Nephron progenitor cell (in vitro differentiated cells): Measurements from ENCODE around the gene ESAM.
A peak's percentile ranks its signal among the peaks of the same experiment; 100 is the strongest.

Experiments used
- DNase-seq: peaks from one replicate; pipeline ENCODE4 v3.0.0; 2021
- H3K27ac Mint-ChIP-seq: 2 replicates; pipeline ENCODE4 v1.8.0; 2021; ENCODE audit warnings: mild to moderate bottlenecking, moderate library complexity, mixed read lengths
- H3K27me3 Mint-ChIP-seq: 2 replicates; pipeline ENCODE4 v1.8.0; 2021; ENCODE audit warnings: mild to moderate bottlenecking, low read depth, mixed read lengths; ENCODE audit not compliant: poor library complexity
- H3K36me3 Mint-ChIP-seq: 2 replicates; pipeline ENCODE4 v1.8.0; 2021; ENCODE audit warnings: low read depth, mixed read lengths
- H3K4me1 Mint-ChIP-seq: 2 replicates; pipeline ENCODE4 v1.8.0; 2021; ENCODE audit warnings: mixed read lengths
- H3K4me3 Mint-ChIP-seq: 2 replicates; pipeline ENCODE4 v1.8.0; 2021; ENCODE audit warnings: mild to moderate bottlenecking, moderate library complexity, mixed read lengths
- H3K9me3 Mint-ChIP-seq: 2 replicates; pipeline ENCODE4 v1.8.0; 2021; ENCODE audit warnings: mild to moderate bottlenecking, moderate library complexity, mixed read lengths
- CTCF ChIP-seq: fragments of 200-600 bp; sonication (generic); IDR thresholded peaks from 2 replicates; pipeline ENCODE4 v1.5.0; 2021; ENCODE audit warnings: antibody characterized with exemption

Gene ESAM

GRCh38 chr11:124768914-124769313, 6.8 kb upstream of the ESAM start:
- TF ChIP-seq CTCF: no peak
- Mint-ChIP-seq H3K9me3 (no peaks in the 10 kb centered on the region), H3K36me3 (peaks cover 62% of the 10 kb centered on the region), H3K27me3 (no peaks in the 10 kb centered on the region), H3K4me1 (peaks cover 9% of the 10 kb centered on the region), H3K27ac (no peak overlapping the region), H3K4me3 (no peak overlapping the region)
- DNase-seq: no peak

GRCh38 chr11:124766156-124766555, 4.1 kb upstream of the ESAM start:
- no peak overlapping the region for H3K4me3 Mint-ChIP-seq
- TF ChIP-seq CTCF: no peak
- peaks cover 28% of the 10 kb centered on the region for H3K4me1 Mint-ChIP-seq
- no peak overlapping the region for H3K27ac Mint-ChIP-seq
- H3K9me3 Mint-ChIP-seq: no peaks in the 10 kb centered on the region
- H3K27me3 Mint-ChIP-seq: peaks cover 21% of the 10 kb centered on the region
- peaks cover 39% of the 10 kb centered on the region for H3K36me3 Mint-ChIP-seq
- no peak for DNase-seq

GRCh38 chr11:124763156-124763947, 1.3 kb upstream of the ESAM start:
- Mint-ChIP-seq H3K27ac (no peak overlapping the region), H3K9me3 (no peaks in the 10 kb centered on the region), H3K4me3 (peak overlapping the region; percentile 83), H3K4me1 (peaks cover 46% of the 10 kb centered on the region), H3K36me3 (peaks cover 21% of the 10 kb centered on the region), H3K27me3 (peaks cover 49% of the 10 kb centered on the region)
- DNase-seq: peak; percentile 94
- peak; percentile 74 for TF ChIP-seq CTCF

- Mint-ChIP-seq H3K4me1 (peaks cover 48% of the 10 kb centered on the region), H3K36me3 (peaks cover 19% of the 10 kb centered on the region), H3K4me3 (peak overlapping the region; percentile 83), H3K9me3 (no peaks in the 10 kb centered on the region), H3K27me3 (peaks cover 56% of the 10 kb centered on the region), H3K27ac (no peak overlapping the region)
- peak; percentile 59 for DNase-seq
- no peak for TF ChIP-seq CTCF
Measured at GRCh38 chr11:124762624-124763155, 600 bp upstream of the ESAM start.

- H3K27ac Mint-ChIP-seq: no peak overlapping the region
- H3K4me1 Mint-ChIP-seq: peaks cover 48% of the 10 kb centered on the region
- peak overlapping the region; percentile 36 for H3K4me3 Mint-ChIP-seq
- TF ChIP-seq CTCF: no peak
- H3K36me3 Mint-ChIP-seq: peaks cover 14% of the 10 kb centered on the region
- DNase-seq: no peak
- H3K27me3 Mint-ChIP-seq: peaks cover 68% of the 10 kb centered on the region
- H3K9me3 Mint-ChIP-seq: no peaks in the 10 kb centered on the region
Measured at GRCh38 chr11:124761301-124762104, 587 bp downstream of the ESAM start.
